Caco-2 (cell line): ENCODE data around the gene ERBB4. TPM values are rescaled to one million over a fixed set of nuclear protein-coding genes. Genes with fewer than 3 reads are reported as not detected.

Experiments used
- BruUV-seq: library from RNA; stranded (reverse); fragments of 400-500 nt; replicated peaks from 2 replicates; lab custom pipeline; 2021; lab: Mats Ljungman, UMichigan
- CTCF ChIA-PET: fragments of 300-600 bp; sonication (Branson Sonifier 250); formaldehyde crosslinking; loops from one replicate; lab custom pipeline; 2022; ENCODE audit warnings: antibody characterized with exemption; lab: Charles Lee
- POLR2A ChIA-PET: fragments of 300-600 bp; sonication (Branson Sonifier 250); formaldehyde crosslinking; loops from one replicate; lab custom pipeline; 2022; ENCODE audit warnings: antibody characterized with exemption; lab: Charles Lee
- DNase-seq, 2 experiments: peaks; one replicate each; pipeline versions ENCODE4 v3.0.0 to v3.0.0-alpha.2; 2020 to 2022
- H3K27me3 ChIP-seq: replicated peaks from 2 replicates; pipeline ENCODE4 v1.6.0; 2011; ENCODE audit warnings: low read length; ENCODE audit not compliant: control insufficient read depth, insufficient read depth
- H3K36me3 ChIP-seq: 2 replicates; pipeline ENCODE4 v1.5.1; 2011; ENCODE audit warnings: low read length; ENCODE audit not compliant: control insufficient read depth, insufficient read depth
- H3K4me1 ChIP-seq: fragments of 250-450 bp; sonication (Bioruptor Pico); 2 replicates; pipeline ENCODE4 v1.5.1; 2020; ENCODE audit warnings: mild to moderate bottlenecking
- H3K4me3 ChIP-seq: 2 replicates; pipeline ENCODE4 v1.5.1; 2011; ENCODE audit warnings: low read depth, mild to moderate bottlenecking, control low read depth, low read length
- H3K9me3 ChIP-seq: fragments of 250-450 bp; sonication (Bioruptor Pico); 2 replicates; pipeline ENCODE4 v1.5.1; 2020; ENCODE audit warnings: mild to moderate bottlenecking, moderate library complexity
- H3K27ac Mint-ChIP-seq: one replicate; pipeline ENCODE4 v1.8.0; 2022; ENCODE audit warnings: mixed read lengths; ENCODE audit not compliant: unreplicated experiment
- H3K27me3 Mint-ChIP-seq: one replicate; pipeline ENCODE4 v1.8.0; 2022; ENCODE audit warnings: mixed read lengths; ENCODE audit not compliant: insufficient read depth, unreplicated experiment
- H3K36me3 Mint-ChIP-seq: one replicate; pipeline ENCODE4 v1.8.0; 2022; ENCODE audit warnings: mild to moderate bottlenecking, mixed read lengths; ENCODE audit not compliant: insufficient read depth, unreplicated experiment
- H3K4me1 Mint-ChIP-seq: one replicate; pipeline ENCODE4 v1.8.0; 2022; ENCODE audit warnings: low read depth, mixed read lengths; ENCODE audit not compliant: unreplicated experiment
- H3K4me3 Mint-ChIP-seq: one replicate; pipeline ENCODE4 v1.8.0; 2022; ENCODE audit warnings: mild to moderate bottlenecking, moderate library complexity, mixed read lengths; ENCODE audit not compliant: unreplicated experiment
- H3K9me3 Mint-ChIP-seq: one replicate; pipeline ENCODE4 v1.8.0; 2022; ENCODE audit warnings: mixed read lengths; ENCODE audit not compliant: unreplicated experiment
- CTCF ChIP-seq, 2 experiments: fragments of 200-600 bp in 1 of 2; IDR thresholded peaks; 1 replicate in 1 of 2; 2 replicates in 1 of 2; pipeline versions ENCODE4 v1.5.1 to v1.8.0; 2011 to 2022; ENCODE audit warnings: antibody characterized with exemption in 1 of 2, control low read depth in 1 of 2, inconsistent platforms in 1 of 2, low read depth in 1 of 2, low read length in 1 of 2, mild to moderate bottlenecking in 1 of 2, moderate library complexity in 1 of 2; ENCODE audit not compliant: insufficient read depth in 1 of 2, severe bottlenecking in 1 of 2, unreplicated experiment in 1 of 2
- intact Hi-C: fragments of 100-400 bp; cut with micrococcal nuclease; formaldehyde crosslinking; loops from one replicate; pipeline ENCODE4 v1.10.0; 2022; ENCODE audit not compliant: unreplicated experiment
- total RNA-seq: library from RNA; stranded (reverse); gene quantifications from 2 replicates; pipeline ENCODE4 v1.2.3, GENCODE V29; 2022

ERBB4 gene
- total RNA-seq, 1 experiment from 2014 or later = not detected

- TF ChIP-seq CTCF (IDR thresholded peaks at IDR 0.05; ENCODE audit: insufficient read depth in 1 of 2, low read depth in 1 of 2, low read length in 1 of 2, severe bottlenecking in 1 of 2, unreplicated experiment in 1 of 2) = no peak
- H3K36me3 Mint-ChIP-seq = no peaks in the 10 kb centered on the region
- peaks cover 2% of the 10 kb centered on the region for H3K27me3 Mint-ChIP-seq
- ChIA-PET POLR2A (no interaction called here), CTCF (no interaction called here)
- Histone ChIP-seq H3K36me3 (no peaks in the 10 kb centered on the region), H3K4me1 (no peaks in the 10 kb centered on the region), H3K27me3 (no peaks in the 10 kb centered on the region), H3K4me3 (no peak overlapping the region), H3K9me3 (no peaks in the 10 kb centered on the region)
- H3K4me3 Mint-ChIP-seq = no peak overlapping the region
- DNase-seq = no peak
- no peaks in the 10 kb centered on the region for H3K9me3 Mint-ChIP-seq
- H3K27ac Mint-ChIP-seq = no peak overlapping the region
- BruUV-seq = no TSS peak
- intact Hi-C loops = no loop called here
- H3K4me1 Mint-ChIP-seq = no peaks in the 10 kb centered on the region
Measured at GRCh38 chr2:212495046-212495445, 43.6 kb downstream of the ERBB4 start.

- Mint-ChIP-seq H3K4me3 (no peak overlapping the region), H3K4me1 (no peaks in the 10 kb centered on the region), H3K27ac (no peak overlapping the region), H3K27me3 (peaks cover 2% of the 10 kb centered on the region), H3K36me3 (no peaks in the 10 kb centered on the region), H3K9me3 (no peaks in the 10 kb centered on the region)
- Histone ChIP-seq H3K9me3 (no peaks in the 10 kb centered on the region), H3K4me3 (no peak overlapping the region), H3K36me3 (no peaks in the 10 kb centered on the region), H3K27me3 (no peaks in the 10 kb centered on the region), H3K4me1 (no peaks in the 10 kb centered on the region)
- intact Hi-C loops = no loop called here
- POLR2A ChIA-PET = no interaction called here
- DNase-seq = no peak
- TF ChIP-seq CTCF (IDR thresholded peaks at IDR 0.05; ENCODE audit: insufficient read depth in 1 of 2, low read depth in 1 of 2, low read length in 1 of 2, severe bottlenecking in 1 of 2, unreplicated experiment in 1 of 2) = no peak
- CTCF ChIA-PET = no interaction called here
- BruUV-seq = no TSS peak
Measured at GRCh38 chr2:212494418-212495020, 44.1 kb downstream of the ERBB4 start.

- Histone ChIP-seq H3K36me3 (no peaks in the 10 kb centered on the region), H3K4me3 (no peak overlapping the region), H3K27me3 (no peaks in the 10 kb centered on the region), H3K9me3 (no peaks in the 10 kb centered on the region), H3K4me1 (no peaks in the 10 kb centered on the region)
- BruUV-seq = no TSS peak
- Mint-ChIP-seq H3K36me3 (no peaks in the 10 kb centered on the region), H3K4me1 (no peaks in the 10 kb centered on the region), H3K27ac (no peak overlapping the region), H3K27me3 (no peaks in the 10 kb centered on the region), H3K9me3 (no peaks in the 10 kb centered on the region), H3K4me3 (no peak overlapping the region)
- ChIA-PET POLR2A (no interaction called here), CTCF (no interaction called here)
- no peak for DNase-seq
- intact Hi-C loops = no loop called here
- TF ChIP-seq CTCF (IDR thresholded peaks at IDR 0.05; ENCODE audit: insufficient read depth in 1 of 2, low read depth in 1 of 2, low read length in 1 of 2, severe bottlenecking in 1 of 2, unreplicated experiment in 1 of 2) = no peak
Measured at GRCh38 chr2:212489719-212490346, 48.8 kb downstream of the ERBB4 start.
